Parathyroid adenoma (tissue), 2 donors: ENCODE data around the gene VPS13D.

Source experiments
- H2AFZ ChIP-seq: fragments of 300-600 bp; sonication (generic); one replicate; pipeline ENCODE4 v1.7.0; 2017; ENCODE audit warnings: antibody characterized with exemption, mild to moderate bottlenecking
- H3K27ac ChIP-seq: fragments of 300-600 bp; sonication (generic); one replicate; pipeline ENCODE4 v1.7.0; 2017
- H3K27me3 ChIP-seq: fragments of 300-600 bp; sonication (generic); one replicate; pipeline ENCODE4 v1.7.0; 2017; ENCODE audit warnings: low read length; ENCODE audit not compliant: control insufficient read depth, insufficient read depth
- H3K36me3 ChIP-seq: fragments of 300-600 bp; sonication (generic); one replicate; pipeline ENCODE4 v1.7.0; 2017; ENCODE audit warnings: low read length; ENCODE audit not compliant: control insufficient read depth, insufficient read depth
- H3K4me1 ChIP-seq: fragments of 300-600 bp; sonication (generic); one replicate; pipeline ENCODE4 v1.7.0; 2017; ENCODE audit warnings: control low read depth
- H3K4me2 ChIP-seq: fragments of 300-600 bp; sonication (generic); one replicate; pipeline ENCODE4 v1.7.0; 2017; ENCODE audit warnings: low read length
- H3K4me3 ChIP-seq: fragments of 300-600 bp; sonication (generic); one replicate; pipeline ENCODE4 v1.7.0; 2017; ENCODE audit warnings: low read depth, low read length
- H3K79me2 ChIP-seq: fragments of 300-600 bp; sonication (generic); one replicate; pipeline ENCODE4 v1.7.0; 2017; ENCODE audit warnings: control low read depth
- H3K9ac ChIP-seq: fragments of 300-600 bp; sonication (generic); one replicate; pipeline ENCODE4 v1.7.0; 2017; ENCODE audit warnings: mild to moderate bottlenecking
- H3K9me3 ChIP-seq: fragments of 300-600 bp; sonication (generic); one replicate; pipeline ENCODE4 v1.7.0; 2017; ENCODE audit warnings: low read length; ENCODE audit not compliant: control insufficient read depth
- CTCF ChIP-seq: fragments of 300-600 bp; sonication (generic); IDR thresholded peaks from one replicate; pipeline ENCODE4 v1.7.0; 2017; ENCODE audit warnings: antibody characterized with exemption, mild to moderate bottlenecking
- donor health status: primary hyperparathyroidism.

VPS13D gene

GRCh38 chr1:12473596-12474362 lies 243.9 kb downstream of the VPS13D start:
- Histone ChIP-seq H3K79me2 (no peaks in the 10 kb centered on the region), H3K9me3 (no peaks in the 10 kb centered on the region), H3K27ac (no peak overlapping the region), H3K4me2 (no peak overlapping the region), H3K4me1 (peaks cover 10% of the 10 kb centered on the region), H3K36me3 (no peaks in the 10 kb centered on the region), H3K9ac (no peak overlapping the region), H3K27me3 (no peaks in the 10 kb centered on the region), H2AFZ (no peak overlapping the region), H3K4me3 (no peak overlapping the region)
- no peak for TF ChIP-seq CTCF

GRCh38 chr1:12475101-12475500 lies 245.3 kb downstream of the VPS13D start:
- H3K4me3 ChIP-seq, result no peak overlapping the region
- H3K9me3 ChIP-seq, result no peaks in the 10 kb centered on the region
- no peaks in the 10 kb centered on the region for H3K79me2 ChIP-seq
- no peak for TF ChIP-seq CTCF
- H3K27ac ChIP-seq, result no peak overlapping the region
- H3K36me3 ChIP-seq, result no peaks in the 10 kb centered on the region
- H3K9ac ChIP-seq, result no peak overlapping the region
- H3K4me2 ChIP-seq, result no peak overlapping the region
- H3K27me3 ChIP-seq, result no peaks in the 10 kb centered on the region
- peaks cover 19% of the 10 kb centered on the region for H3K4me1 ChIP-seq
- no peak overlapping the region for H2AFZ ChIP-seq

- Histone ChIP-seq H3K4me2 (no peak overlapping the region), H3K4me3 (no peak overlapping the region), H3K27me3 (no peaks in the 10 kb centered on the region), H2AFZ (no peak overlapping the region), H3K9ac (no peak overlapping the region), H3K36me3 (no peaks in the 10 kb centered on the region), H3K9me3 (no peaks in the 10 kb centered on the region), H3K27ac (no peak overlapping the region), H3K79me2 (no peaks in the 10 kb centered on the region), H3K4me1 (peaks cover 19% of the 10 kb centered on the region)
- no peak for TF ChIP-seq CTCF
These were observed 245.7 kb downstream of the VPS13D start for GRCh38 chr1:12475530-12475934.

- peaks cover 21% of the 10 kb centered on the region for H3K4me1 ChIP-seq
- H3K27ac ChIP-seq, result no peak overlapping the region
- H3K4me2 ChIP-seq, result no peak overlapping the region
- H3K27me3 ChIP-seq, result no peaks in the 10 kb centered on the region
- H3K79me2 ChIP-seq, result no peaks in the 10 kb centered on the region
- no peak overlapping the region for H3K9ac ChIP-seq
- H2AFZ ChIP-seq, result no peak overlapping the region
- no peaks in the 10 kb centered on the region for H3K9me3 ChIP-seq
- H3K4me3 ChIP-seq, result no peak overlapping the region
- H3K36me3 ChIP-seq, result no peaks in the 10 kb centered on the region
- no peak for TF ChIP-seq CTCF
These were observed 246.1 kb downstream of the VPS13D start for GRCh38 chr1:12475947-12476346.

- Histone ChIP-seq H3K27me3 (no peaks in the 10 kb centered on the region), H3K9me3 (no peaks in the 10 kb centered on the region), H3K4me3 (no peak overlapping the region), H3K4me2 (no peak overlapping the region), H3K27ac (peak overlapping the region; percentile 79), H2AFZ (no peak overlapping the region), H3K36me3 (no peaks in the 10 kb centered on the region), H3K79me2 (no peaks in the 10 kb centered on the region), H3K9ac (no peak overlapping the region), H3K4me1 (peaks cover 28% of the 10 kb centered on the region)
- no peak for TF ChIP-seq CTCF
These were observed 247.5 kb downstream of the VPS13D start for GRCh38 chr1:12477314-12477713.
